ENCODE measurements around the gene DSTYK. TPM values are rescaled to one million over a fixed set of nuclear protein-coding genes. Genes with fewer than 3 reads are reported as not detected.

DSTYK gene
- total RNA-seq, 1 donor from 2014 or later: 14.8 TPM

GRCh38 chr1:205142102-205142469, 69.4 kb downstream of the DSTYK start:
- Mint-ChIP-seq H3K9me3 (no peaks in the 10 kb centered on the region), H3K27me3 (ENCODE audit: low read depth) (no peaks in the 10 kb centered on the region), H3K4me1 (peaks cover 14% of the 10 kb centered on the region), H3K36me3 (ENCODE audit: low read depth) (peaks cover 2% of the 10 kb centered on the region), H3K27ac (ENCODE audit: unreplicated experiment) (no peak overlapping the region), H3K4me3 (no peak overlapping the region)
- DNase-seq (ENCODE audit: low read depth, low spot score): no peak
- TF ChIP-seq, protein P1, sequence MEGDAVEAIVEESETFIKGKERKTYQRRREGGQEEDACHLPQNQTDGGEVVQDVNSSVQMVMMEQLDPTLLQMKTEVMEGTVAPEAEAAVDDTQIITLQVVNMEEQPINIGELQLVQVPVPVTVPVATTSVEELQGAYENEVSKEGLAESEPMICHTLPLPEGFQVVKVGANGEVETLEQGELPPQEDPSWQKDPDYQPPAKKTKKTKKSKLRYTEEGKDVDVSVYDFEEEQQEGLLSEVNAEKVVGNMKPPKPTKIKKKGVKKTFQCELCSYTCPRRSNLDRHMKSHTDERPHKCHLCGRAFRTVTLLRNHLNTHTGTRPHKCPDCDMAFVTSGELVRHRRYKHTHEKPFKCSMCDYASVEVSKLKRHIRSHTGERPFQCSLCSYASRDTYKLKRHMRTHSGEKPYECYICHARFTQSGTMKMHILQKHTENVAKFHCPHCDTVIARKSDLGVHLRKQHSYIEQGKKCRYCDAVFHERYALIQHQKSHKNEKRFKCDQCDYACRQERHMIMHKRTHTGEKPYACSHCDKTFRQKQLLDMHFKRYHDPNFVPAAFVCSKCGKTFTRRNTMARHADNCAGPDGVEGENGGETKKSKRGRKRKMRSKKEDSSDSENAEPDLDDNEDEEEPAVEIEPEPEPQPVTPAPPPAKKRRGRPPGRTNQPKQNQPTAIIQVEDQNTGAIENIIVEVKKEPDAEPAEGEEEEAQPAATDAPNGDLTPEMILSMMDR (conservative IDR thresholded peaks at IDR 0.05): no peak

GRCh38 chr1:205141236-205142101, 70.0 kb downstream of the DSTYK start:
- no peak overlapping the region for H3K4me3 Mint-ChIP-seq
- H3K9me3 Mint-ChIP-seq: no peaks in the 10 kb centered on the region
- peaks cover 14% of the 10 kb centered on the region for H3K4me1 Mint-ChIP-seq
- DNase-seq (ENCODE audit: low read depth, low spot score): peak; percentile 80
- H3K36me3 Mint-ChIP-seq (ENCODE audit: low read depth): peaks cover 2% of the 10 kb centered on the region
- TF ChIP-seq, protein P1 (conservative IDR thresholded peaks at IDR 0.05): peak; percentile 83
- H3K27me3 Mint-ChIP-seq (ENCODE audit: low read depth): no peaks in the 10 kb centered on the region
- no peak overlapping the region for H3K27ac Mint-ChIP-seq (ENCODE audit: unreplicated experiment)

DNA sequence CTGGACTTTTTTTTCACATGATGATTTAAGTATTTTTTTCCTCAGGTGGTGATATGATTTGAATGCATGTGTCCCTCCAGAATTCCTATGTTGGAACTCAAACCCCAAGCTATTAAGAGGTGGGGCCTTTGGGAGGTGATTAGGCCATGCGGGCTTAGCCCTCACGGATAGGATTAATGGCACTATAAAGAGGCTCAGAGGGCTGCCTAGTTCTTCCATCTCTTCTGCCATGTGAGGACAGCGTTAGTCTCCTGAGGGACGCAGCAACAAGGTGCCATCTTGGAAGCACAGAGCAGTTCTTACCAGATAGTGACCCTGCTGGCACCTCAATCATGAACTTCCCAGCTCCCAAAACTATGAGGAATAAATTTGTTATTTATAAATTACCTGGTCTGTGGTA, 71.4 kb downstream of the DSTYK start:
- no peaks in the 10 kb centered on the region for H3K27me3 Mint-ChIP-seq (ENCODE audit: low read depth)
- H3K36me3 Mint-ChIP-seq (ENCODE audit: low read depth): peaks cover 2% of the 10 kb centered on the region
- H3K4me3 Mint-ChIP-seq: no peak overlapping the region
- TF ChIP-seq, protein P1 (conservative IDR thresholded peaks at IDR 0.05): no peak
- DNase-seq (ENCODE audit: low read depth, low spot score): no peak
- H3K9me3 Mint-ChIP-seq: no peaks in the 10 kb centered on the region
- no peak overlapping the region for H3K27ac Mint-ChIP-seq (ENCODE audit: unreplicated experiment)
- H3K4me1 Mint-ChIP-seq: peaks cover 13% of the 10 kb centered on the region

DNA sequence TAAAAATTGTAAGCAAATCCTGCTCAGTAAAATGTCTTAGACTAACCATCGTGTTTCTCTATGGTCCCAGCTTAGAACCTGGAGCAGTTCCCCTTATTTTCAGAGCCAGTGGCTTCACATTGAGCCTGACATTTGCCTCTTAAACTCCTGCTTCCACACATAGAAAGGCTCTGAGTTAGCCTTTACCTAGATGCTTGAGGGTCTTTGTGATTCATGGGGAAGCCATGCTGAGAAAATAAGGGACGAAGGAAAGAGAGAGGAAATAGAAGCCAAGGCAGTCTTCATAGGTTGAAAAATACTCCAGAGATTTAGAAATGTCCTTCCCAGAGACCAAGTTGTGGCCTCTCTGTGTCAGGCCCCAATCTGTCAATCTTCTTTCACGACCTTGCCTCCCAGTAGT, 73.6 kb downstream of the DSTYK start:
- H3K27ac Mint-ChIP-seq (ENCODE audit: unreplicated experiment): no peak overlapping the region
- TF ChIP-seq, protein P1 (conservative IDR thresholded peaks at IDR 0.05): no peak
- no peaks in the 10 kb centered on the region for H3K9me3 Mint-ChIP-seq
- H3K4me1 Mint-ChIP-seq: peaks cover 4% of the 10 kb centered on the region
- H3K27me3 Mint-ChIP-seq (ENCODE audit: low read depth): no peaks in the 10 kb centered on the region
- no peaks in the 10 kb centered on the region for H3K36me3 Mint-ChIP-seq (ENCODE audit: low read depth)
- no peak for DNase-seq (ENCODE audit: low read depth, low spot score)
- H3K4me3 Mint-ChIP-seq: no peak overlapping the region

- H3K27me3 Mint-ChIP-seq (ENCODE audit: low read depth): no peaks in the 10 kb centered on the region
- H3K36me3 Mint-ChIP-seq (ENCODE audit: low read depth): no peaks in the 10 kb centered on the region
- TF ChIP-seq, protein P1 (conservative IDR thresholded peaks at IDR 0.05): no peak
- no peak overlapping the region for H3K4me3 Mint-ChIP-seq
- no peak for DNase-seq (ENCODE audit: low read depth, low spot score)
- no peak overlapping the region for H3K27ac Mint-ChIP-seq (ENCODE audit: unreplicated experiment)
- H3K9me3 Mint-ChIP-seq: no peaks in the 10 kb centered on the region
- H3K4me1 Mint-ChIP-seq: no peaks in the 10 kb centered on the region
These were observed 78.2 kb downstream of the DSTYK start for GRCh38 chr1:205133287-205133686.
